AG04450 (cell line): Measurements from ENCODE around the gene SLC16A3. TPM values are rescaled to one million over a fixed set of nuclear protein-coding genes. Genes with fewer than 3 reads are reported as not detected.

Source experiments
- CTCF ChIA-PET: fragments of 300-600, 350-600 bp; formaldehyde crosslinking; extraction: SDS; loops from one replicate; lab custom pipeline; 2022; ENCODE audit warnings: antibody characterized with exemption, inconsistent platforms; lab: Charles Lee
- POLR2A ChIA-PET: fragments of 350-600 bp; formaldehyde crosslinking; extraction: SDS; loops from one replicate; lab custom pipeline; 2021; ENCODE audit warnings: antibody characterized with exemption, inconsistent platforms; lab: Yijun Ruan, JAX
- DNase-seq: peaks from one replicate; pipeline ENCODE4 v3.0.0-alpha.2; 2011; ENCODE audit warnings: low read depth, low spot score
- H3K27ac ChIP-seq: one replicate; pipeline ENCODE4 v1.5.1; 2012; ENCODE audit warnings: low read depth, low read length, control low read depth
- H3K27me3 ChIP-seq: one replicate; pipeline ENCODE4 v1.6.0; 2012; ENCODE audit warnings: low read length; ENCODE audit not compliant: control insufficient read depth, insufficient read depth
- H3K4me3 ChIP-seq: 2 replicates; pipeline ENCODE4 v1.5.1; 2011; ENCODE audit warnings: mild to moderate bottlenecking, low read depth, low read length, control low read depth
- H3K9me3 ChIP-seq: 2 replicates; pipeline ENCODE4 v1.5.1; 2012; ENCODE audit warnings: low read length; ENCODE audit not compliant: control insufficient read depth, insufficient read depth
- polyA plus RNA-seq: library from polyadenylated mRNA; depleted of rRNA; stranded (reverse); fragments of >200 nt; gene quantifications from 2 replicates; pipeline ENCODE4 v1.2.3, GENCODE V29; 2011
- TF ChIP-seq, protein P1 (sequence below): IDR thresholded peaks from 2 replicates; pipeline ENCODE4 v1.5.1; 2011; ENCODE audit warnings: low read depth, low read length, control low read depth, inconsistent platforms

The SLC16A3 gene
- polyA plus RNA-seq, 1 experiment, result 61.7 TPM

DNA sequence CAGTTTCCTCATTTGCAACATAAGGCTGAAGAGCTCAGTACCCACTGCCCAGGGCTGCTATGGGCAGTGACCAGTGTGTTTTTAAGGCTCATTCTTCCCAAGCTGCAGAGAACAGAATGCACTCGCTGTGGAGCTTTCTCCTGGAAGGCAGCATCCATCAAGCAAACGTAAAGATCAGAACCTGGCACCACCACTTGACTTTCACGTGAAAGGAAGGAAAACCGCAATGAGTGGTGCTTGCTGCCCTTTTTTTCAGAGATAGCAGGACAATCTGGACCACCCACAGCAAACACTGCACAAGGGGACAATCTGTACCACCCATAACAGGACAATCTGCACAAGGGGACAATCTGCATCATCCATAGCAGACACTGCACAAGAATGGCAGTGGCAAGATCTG is 33.5 kb downstream of the SLC16A3 start:
- no peak overlapping the region for H3K27ac ChIP-seq
- POLR2A ChIA-PET, result no interaction called here
- H3K4me3 ChIP-seq, result no peak overlapping the region
- H3K9me3 ChIP-seq, result peaks cover 2% of the 10 kb centered on the region; the same call in 1 of the 2 replicates
- no peaks in the 10 kb centered on the region for H3K27me3 ChIP-seq
- no peak for DNase-seq
- CTCF ChIA-PET, result no interaction called here
- TF ChIP-seq, protein P1, sequence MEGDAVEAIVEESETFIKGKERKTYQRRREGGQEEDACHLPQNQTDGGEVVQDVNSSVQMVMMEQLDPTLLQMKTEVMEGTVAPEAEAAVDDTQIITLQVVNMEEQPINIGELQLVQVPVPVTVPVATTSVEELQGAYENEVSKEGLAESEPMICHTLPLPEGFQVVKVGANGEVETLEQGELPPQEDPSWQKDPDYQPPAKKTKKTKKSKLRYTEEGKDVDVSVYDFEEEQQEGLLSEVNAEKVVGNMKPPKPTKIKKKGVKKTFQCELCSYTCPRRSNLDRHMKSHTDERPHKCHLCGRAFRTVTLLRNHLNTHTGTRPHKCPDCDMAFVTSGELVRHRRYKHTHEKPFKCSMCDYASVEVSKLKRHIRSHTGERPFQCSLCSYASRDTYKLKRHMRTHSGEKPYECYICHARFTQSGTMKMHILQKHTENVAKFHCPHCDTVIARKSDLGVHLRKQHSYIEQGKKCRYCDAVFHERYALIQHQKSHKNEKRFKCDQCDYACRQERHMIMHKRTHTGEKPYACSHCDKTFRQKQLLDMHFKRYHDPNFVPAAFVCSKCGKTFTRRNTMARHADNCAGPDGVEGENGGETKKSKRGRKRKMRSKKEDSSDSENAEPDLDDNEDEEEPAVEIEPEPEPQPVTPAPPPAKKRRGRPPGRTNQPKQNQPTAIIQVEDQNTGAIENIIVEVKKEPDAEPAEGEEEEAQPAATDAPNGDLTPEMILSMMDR, result no peak

DNA sequence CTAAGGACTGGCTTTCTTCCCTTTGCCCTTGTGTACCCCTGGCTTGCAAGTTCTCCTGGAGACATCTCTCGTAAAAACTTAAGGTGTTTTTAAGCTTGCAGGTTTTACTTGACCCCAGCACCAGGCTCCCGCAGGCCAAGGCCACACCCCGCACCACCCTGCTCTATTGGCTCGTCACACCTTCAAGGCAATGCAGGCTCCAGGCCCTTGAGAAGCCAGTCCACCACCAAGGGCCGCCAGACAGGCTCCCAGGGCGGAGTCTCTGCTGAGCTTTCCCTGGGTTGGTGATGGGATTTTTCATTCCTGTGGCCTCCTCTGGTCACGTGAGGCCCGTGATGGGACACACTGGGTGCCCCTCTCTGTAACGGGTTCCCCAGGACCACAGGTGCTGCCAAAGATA is 34.8 kb downstream of the SLC16A3 start:
- H3K27me3 ChIP-seq, result no peaks in the 10 kb centered on the region
- ChIA-PET CTCF (interaction anchor here (0.6 kb wide), 1 partner anchor 10 kb away, joined by 8 read pairs; the partner anchor contains the start of gene CSNK1D), POLR2A (no interaction called here)
- peaks cover 2% of the 10 kb centered on the region; the same call in 1 of the 2 replicates for H3K9me3 ChIP-seq
- H3K27ac ChIP-seq, result no peak overlapping the region
- TF ChIP-seq, protein P1, result no peak
- DNase-seq, result no peak
- H3K4me3 ChIP-seq, result no peak overlapping the region

DNA sequence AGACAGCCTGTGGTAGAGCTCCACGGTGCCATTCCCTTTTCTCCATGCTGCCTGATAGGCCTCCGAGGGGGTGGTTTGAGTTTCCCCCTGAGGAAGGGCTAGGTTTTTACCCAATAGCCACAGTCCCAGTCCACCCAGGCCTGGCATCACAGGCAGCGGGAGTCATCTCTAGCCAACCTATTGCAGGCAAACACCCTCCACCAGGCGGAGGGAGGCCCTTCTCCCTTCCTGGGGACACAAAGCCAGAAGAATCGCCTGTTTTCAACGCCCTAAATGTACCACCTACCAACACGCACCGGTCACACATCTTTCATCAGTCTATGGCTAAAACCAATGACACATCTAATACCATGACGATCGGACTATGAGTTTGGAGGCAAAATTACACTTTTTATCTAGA is 37.3 kb downstream of the SLC16A3 start:
- CTCF ChIA-PET, result no interaction called here

GRCh38 chr17:82267575-82268379 is 38.9 kb downstream of the SLC16A3 start:
- DNase-seq, result peak; percentile 81
- Histone ChIP-seq H3K27me3 (no peaks in the 10 kb centered on the region), H3K4me3 (peak overlapping the region; percentile 43), H3K9me3 (no peaks in the 10 kb centered on the region; the same call in 1 of the 2 replicates), H3K27ac (peak overlapping the region; percentile 97)
- CTCF ChIA-PET, result interaction anchor here (0.5 kb wide), 1 partner anchor 287 kb away, joined by 3 read pairs; no protein-coding TSS in a partner anchor
- TF ChIP-seq, protein P1, result no peak
- POLR2A ChIA-PET, result interaction anchor here (0.5 to 1.6 kb wide), 5 partner anchors 10 to 66 kb away, joined by 3 to 7 read pairs (median 5); partner anchors contain the start of gene SECTM1

More for the DNA sequence above, 37.3 kb downstream of the SLC16A3 start:
- Histone ChIP-seq H3K27me3 (no peaks in the 10 kb centered on the region), H3K9me3 (peaks cover under 1% of the 10 kb centered on the region; the same call in 1 of the 2 replicates), H3K4me3 (no peak overlapping the region), H3K27ac (peak overlapping the region; percentile 39)
- DNase-seq, result no peak
- POLR2A ChIA-PET, result no interaction called here
- TF ChIP-seq, protein P1, result no peak
